GM19324 (cell line): ENCODE results near the gene ARPC1B.
"Not testable (repeated sequence)": the region's sequence is repeated elsewhere in the genome, so short reads cannot be mapped to it uniquely, and the experiment has no call there.

ENCODE experiments used
- ATAC-seq: cut with Tn5 transposase; IDR thresholded peaks from one replicate; pipeline ENCODE4 v1.9.1; 2021; ENCODE audit warnings: mild to moderate bottlenecking, moderate library complexity; ENCODE audit not compliant: unreplicated experiment, low FRiP score

ARPC1B gene

GRCh38 chr7:99408379-99409191 lies 34.1 kb downstream of the ARPC1B start, which contains the start of the genes BUD31 and PDAP1:
BUD31 (plus strand) TSS chr7:99408969; CDS start chr7:99411093, 2,124 bp downstream.
PDAP1 (minus strand) TSS chr7:99408597; CDS start chr7:99408548, 49 bp downstream.
- peak; percentile 79 for ATAC-seq

DNA sequence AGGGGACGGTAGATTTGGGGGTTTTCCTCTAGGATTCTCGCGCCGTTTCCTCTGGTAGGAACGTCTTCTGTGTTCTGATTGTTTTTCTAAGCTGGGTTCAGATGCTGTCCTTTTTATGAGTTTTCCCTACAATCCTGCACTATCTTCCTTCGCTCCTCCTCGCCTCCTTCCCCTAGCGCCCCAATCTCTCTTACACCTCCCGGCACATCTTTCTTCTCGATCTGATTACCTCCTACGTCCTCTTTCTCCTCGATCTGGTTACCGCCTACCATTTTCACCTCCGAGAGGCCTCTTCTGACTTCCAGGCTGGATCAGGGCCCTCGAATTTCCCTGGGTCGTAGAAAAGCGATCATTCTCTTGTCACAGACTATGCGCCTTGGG lies 34.7 kb downstream of the ARPC1B start:
- ATAC-seq: no peak

DNA sequence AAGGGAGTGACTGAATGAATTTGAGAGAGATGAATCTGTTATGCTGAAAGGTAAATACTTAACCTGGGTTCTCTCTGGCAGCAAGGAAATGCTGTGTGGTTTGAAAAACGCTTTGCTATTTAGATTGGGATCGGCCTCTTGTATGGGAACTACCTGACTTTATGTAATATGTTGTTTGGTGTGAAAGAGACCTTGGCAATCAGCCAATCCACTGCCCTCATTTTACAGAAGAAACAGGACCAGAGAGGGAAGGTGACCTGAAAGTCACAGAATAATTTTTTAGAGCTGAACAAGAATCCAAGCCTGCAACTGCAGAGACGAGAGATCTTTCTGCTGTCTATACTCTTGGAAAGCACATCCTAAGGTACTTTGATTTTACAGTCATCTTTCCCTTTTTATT lies 35.3 kb downstream of the ARPC1B start:
- ATAC-seq: no peak

DNA sequence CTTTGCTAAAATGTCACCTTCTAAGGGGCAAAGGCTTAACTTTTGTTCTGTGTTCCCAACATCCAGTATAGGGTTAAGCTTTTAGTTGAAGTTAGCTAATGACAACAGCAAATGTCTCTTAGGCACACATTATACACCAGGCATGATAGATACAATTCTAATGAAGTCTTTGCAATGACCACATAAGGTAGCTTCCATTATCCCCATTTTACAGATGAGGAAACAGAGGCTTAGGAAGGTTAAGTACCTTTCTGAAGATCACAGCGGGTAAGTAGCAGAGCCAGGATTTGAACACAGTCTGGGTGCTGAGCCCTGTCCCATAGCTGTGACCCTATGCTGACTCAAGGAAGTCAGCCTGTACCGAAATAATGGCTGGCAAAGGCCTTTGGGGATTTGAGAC lies 36.1 kb downstream of the ARPC1B start:
- no peak for ATAC-seq

DNA sequence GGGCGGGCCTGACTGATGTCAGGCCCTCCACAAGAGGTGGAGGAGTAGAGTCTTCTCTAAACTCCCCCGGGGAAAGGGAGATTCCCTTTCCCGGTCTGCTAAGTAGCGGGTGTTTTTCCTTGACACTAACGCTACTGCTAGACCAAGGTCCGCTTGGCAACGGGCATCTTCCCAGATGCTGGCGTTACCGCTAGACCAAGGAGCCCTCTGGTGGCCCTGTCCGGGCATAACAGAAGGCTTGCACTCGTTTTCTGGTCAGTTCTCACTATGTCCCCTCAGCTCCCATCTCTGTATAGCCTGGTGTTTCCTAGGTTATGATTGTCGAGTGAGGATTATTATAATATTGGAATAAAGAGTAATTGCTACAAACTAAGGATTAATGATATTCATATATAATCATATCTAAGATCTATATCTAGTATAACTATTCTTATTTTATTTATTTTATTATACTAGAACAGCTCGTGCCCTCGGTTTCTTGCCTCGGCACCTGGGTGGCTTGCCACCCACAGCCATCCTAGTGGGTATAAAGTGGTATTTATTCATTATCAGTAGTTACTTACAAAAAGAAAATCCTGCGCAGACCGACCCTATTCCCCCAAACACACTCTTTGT lies 41.1 kb downstream of the ARPC1B start:
- ATAC-seq: not testable (repeated sequence)

DNA sequence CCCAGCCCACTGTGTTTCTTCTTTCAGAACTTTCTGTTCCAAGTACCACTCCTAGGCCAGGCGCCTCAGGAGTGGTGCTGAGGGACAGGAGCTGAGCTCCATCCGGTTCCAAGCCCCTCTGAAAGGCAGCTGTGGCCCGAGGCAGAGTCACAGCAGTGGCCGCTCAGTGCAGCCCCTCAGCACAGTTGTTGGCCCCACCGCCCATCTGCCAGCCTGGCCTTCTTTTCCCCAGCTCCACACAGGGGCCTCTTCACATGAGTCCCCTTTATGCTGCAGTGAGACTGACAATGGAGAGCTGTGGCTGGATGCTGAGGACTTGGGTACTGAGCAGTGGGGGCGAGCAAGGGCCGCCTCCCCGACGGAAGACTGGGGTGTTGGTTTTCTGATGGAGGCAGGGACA lies 43.7 kb downstream of the ARPC1B start:
- no peak for ATAC-seq

GRCh38 chr7:99419323-99420021 lies 44.9 kb downstream of the ARPC1B start:
- ATAC-seq: no peak

DNA sequence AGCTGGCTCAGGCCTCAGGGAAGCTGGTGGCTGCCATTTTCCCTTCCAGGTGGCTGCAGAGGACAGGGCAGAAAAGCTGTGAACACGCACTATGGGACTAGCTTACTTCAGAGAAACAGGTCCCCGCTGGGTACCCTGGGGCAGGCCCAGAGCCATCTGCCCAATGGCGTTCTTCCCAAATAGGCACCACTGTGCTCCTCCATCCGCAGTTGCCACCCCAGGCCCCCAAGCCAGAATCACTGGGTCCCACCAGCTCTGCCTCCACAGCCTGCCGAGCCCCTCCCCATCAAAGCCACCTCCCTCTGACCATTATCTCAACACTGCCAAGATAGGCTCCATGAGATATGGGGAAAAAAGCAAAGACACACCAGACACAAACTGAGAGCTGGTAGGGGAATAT lies 45.7 kb downstream of the ARPC1B start:
- ATAC-seq: no peak

DNA sequence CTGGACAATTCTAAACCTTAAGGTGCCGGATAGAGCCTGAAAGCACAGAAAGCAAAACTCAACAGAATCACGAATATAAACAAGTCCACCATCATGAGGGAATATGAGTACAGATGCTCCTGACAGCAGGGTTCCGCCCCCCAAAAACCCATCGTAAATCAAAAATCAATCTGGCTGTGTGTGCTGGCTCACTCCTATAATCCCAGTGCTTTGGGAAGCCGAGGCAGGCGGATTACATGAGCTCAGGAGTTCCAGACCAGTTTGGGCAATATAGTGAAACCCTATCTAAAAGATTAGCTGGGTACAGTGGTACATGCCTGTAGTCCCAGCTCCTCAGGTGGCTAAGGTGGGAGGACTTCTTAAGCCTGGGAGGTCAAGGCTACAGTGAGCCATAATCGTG lies 46.5 kb downstream of the ARPC1B start:
- ATAC-seq: no peak

DNA sequence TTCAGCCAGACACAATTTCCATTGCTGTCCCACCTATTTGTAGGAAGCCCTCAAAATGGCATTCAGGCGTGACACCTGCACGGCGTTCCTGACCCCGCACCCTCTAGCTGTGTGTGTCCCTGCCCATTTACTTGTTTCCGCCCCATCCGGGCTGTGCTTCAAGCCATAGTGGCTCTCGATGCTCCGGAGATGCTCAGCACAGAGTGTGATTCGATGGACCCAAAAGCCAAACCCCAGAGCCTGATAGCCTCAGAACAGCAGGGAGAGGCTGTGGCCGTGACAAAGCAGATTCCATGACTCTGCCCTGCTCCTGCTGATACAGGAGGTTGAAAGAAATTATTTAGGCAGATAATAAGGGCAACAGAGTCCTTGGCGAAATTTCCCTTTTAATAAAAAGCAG lies 47.7 kb downstream of the ARPC1B start:
- ATAC-seq: no peak

DNA sequence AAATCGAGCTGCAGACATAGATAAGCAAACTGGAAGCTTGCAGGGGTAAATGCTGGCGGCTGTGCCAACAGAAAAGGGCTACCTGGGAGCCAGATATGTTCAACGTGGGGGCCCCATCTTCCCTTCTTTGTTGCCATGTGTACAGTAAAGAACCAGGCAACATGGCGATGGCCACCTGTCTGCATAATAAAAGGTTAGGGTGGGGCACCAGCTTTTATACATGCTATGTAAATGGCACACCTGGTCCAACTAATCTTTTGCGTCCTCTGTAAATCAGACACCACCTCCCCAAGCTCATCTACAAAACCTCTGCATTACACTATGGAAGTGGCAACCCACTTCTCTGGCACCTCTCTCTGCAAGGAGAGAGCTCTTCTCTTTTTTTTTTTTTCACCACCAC lies 48.1 kb downstream of the ARPC1B start:
- no peak for ATAC-seq

DNA sequence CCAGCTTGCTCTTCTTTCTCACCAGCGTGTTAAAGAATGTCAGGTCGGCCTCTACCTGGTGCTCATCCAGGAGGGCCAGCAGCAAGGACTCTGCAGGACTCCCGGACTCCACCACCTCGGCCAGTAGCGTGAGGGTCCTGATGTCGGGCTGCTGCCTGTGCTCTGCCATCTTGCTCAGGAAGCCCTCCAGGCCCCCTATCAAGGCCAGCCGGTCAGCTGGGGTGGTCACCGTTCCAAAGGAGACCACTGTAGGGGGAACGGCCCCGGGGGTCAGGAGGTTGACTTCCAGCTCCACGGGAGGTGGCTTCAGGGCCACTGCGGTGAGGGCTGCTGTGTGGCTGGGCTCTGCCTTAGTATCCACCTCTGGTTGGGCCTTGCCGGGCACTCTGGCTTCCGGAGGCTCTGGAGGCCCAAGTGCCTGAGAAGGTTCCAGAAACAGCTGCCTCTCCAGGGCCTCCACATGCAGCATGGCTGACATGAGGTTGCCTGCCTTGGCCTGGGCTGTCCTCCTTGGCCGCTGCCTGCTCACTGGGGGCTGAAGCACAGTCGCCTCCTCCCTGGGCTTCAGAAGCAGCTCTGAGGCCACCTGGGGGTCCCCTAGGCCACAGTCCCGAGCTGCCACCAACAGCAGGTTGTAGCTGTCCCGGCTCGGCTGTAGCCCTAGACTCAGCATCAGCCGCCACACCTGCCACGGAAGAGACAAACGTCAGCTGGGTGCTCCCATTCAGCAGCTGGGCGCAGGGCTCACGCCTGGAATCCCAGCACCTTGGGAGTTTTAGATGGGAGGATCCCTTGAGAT lies 50.6 kb downstream of the ARPC1B start:
- ATAC-seq: no peak

DNA sequence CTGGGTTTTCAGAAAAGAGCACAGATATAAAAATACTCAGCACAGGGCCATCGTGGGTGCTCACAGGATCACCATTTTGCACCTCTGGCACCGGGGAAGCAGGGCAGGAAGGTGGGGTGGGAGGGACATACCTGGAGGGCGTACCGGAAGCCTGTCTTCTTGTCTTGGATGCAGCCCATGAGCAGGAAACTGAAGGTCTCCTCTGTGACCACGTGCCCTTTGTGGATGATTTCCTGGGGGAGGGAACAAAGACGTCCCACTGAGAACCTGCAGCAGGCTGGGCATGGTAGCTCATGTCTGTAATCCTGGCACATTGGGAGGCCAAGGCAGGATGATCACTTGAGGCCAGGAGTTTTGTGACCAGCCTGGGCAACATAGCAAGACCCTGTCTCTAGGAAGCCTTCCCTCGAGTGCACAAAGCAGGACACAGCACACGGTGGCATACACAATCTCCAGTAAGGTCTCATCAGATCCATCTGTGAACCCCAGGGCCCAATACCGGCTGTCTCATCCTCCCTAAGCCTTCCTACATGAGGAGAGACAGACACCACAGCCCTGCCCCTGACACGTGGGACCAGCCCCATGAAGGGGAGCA lies 54.5 kb downstream of the ARPC1B start:
- ATAC-seq: no peak

DNA sequence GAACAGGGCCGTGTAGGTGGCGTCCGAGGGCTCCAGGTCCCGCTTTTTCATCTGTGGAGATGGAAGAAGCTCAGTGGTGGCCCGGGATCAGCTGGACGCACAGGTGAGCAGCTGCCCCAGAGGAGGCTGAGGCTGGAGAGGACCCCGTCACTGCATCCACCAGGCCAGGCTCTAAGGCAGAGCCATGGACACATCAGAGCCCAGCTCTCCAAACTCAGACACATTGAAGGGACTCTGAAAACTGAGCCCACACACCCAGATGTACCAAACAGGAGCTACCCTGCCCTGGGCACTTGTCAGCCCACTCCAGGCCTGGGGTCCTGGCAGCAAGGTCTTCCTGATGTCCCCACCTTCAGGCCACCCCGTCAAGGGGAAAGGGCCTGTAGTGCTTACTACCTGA lies 55.2 kb downstream of the ARPC1B start:
- ATAC-seq: no peak

- not testable (repeated sequence) for ATAC-seq
Measured at GRCh38 chr7:99431756-99432540, 57.4 kb downstream of the ARPC1B start.

DNA sequence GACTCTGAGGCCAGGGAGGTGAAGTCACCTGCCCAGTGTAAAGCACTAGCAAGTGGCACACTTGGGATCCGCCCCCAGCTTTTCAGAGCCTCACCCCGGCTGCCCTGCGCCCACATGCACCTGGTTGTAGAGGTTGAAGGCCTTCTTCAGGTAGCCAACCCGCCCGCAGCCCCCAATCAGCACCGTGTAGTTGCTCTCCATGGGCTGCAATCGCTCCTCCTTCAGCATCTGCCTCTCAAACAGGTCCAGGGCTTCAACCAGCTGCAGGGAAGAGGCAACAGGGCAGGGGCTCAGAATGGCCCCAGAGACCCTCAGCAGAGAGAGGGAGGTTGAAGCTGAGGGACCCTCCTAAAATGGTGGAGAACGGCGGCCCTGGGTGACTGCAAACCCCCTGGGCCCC lies 58.6 kb downstream of the ARPC1B start:
- ATAC-seq: no peak

DNA sequence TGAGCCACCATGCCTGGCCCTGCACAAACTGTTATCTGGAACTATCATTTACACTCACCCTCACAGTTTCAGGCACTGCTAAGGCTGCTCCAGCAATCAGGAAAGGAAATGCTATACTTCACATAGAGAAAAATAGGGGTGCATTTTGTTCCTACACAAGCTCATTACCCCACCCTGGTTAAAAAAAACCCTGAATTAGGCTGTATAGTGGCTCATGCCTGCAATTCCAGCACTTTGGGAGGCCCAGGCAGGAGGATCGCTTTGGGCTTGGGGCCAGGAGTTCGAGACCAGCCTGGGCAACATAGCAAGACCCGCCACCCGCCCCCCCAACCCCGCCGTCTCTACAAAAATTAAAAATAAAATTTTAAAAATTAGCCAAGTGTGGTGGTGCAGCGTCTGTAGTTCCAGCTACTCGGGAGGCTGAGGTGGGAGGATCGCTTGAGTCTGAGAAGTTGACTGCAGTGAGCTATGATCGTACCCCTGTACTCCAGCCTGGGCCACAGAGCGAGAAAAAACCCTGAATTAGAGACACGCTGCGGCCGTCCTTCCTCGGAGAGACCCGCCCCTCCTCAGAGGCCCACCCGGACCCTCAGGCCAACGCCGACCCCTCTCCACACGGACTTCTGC lies 63.5 kb downstream of the ARPC1B start:
- ATAC-seq: peak; percentile 9

DNA sequence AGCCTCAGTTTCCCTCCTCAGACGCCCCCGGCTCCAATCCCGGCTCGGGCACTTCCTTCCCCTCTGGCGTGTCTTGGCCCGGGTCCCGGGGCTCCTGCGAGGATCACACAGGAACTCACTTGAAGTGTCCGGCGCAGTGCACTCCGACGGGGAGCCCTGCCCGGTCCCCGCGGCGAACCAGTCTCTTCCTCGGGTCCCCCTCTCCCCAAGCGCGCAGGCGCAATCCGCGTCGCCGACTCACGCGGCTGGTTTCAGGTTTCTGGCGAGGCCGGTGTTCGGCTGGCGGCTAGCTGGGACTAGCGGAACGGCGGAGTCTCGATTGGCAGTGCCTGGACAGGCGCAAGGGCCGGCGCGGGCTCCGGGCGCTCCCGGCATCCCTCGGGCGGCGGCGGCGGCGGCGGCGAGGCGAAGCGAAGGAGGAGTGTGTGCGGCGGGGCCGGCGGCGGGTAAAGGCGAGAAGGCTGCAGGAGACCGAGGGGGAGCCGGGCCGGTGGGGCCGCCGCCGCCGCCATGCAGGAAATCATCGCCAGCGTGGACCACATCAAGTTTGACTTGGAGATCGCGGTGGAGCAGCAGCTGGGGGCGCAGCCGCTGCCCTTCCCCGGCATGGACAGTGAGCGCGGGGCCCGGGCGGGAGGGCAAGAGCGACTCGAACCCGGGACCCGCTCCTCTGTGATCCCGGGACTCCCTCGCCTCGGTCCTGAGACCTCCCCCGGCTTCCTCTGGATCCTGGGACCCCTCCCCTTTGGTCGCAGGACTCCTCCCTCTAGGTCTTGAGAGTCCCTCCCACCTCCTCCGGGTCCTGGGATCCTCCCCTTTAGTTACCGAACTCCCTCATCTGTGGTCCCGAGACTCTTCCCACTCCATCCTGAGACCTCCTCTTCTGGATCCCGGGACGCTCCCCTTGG lies 64.3 kb downstream of the ARPC1B start, which contains the start of the genes CPSF4 and PTCD1:
Gene CPSF4 (plus strand): TSS at position 371 of the 908 bp plus-strand sequence. CDS start 140 bp downstream, at position 511.
Gene PTCD1 (minus strand): TSS at position 226 of the 908 bp plus-strand sequence. CDS start 3,556 bp downstream, outside the sequence.
- peak; percentile 92 for ATAC-seq
